HepG2 (cell line): ENCODE measurements around the gene UBC. TPM values are rescaled to one million over a fixed set of nuclear protein-coding genes. Genes with fewer than 3 reads are reported as not detected.
A peak's percentile ranks its signal among the peaks of the same experiment; 100 is the strongest.

ENCODE experiments used
- ATAC-seq: fragments of 200-7000 bp; cut with Tn5 transposase; 3 replicates; pipeline ENCODE4 v1.9.1; 2020; ENCODE audit warnings: mild to moderate bottlenecking, moderate library complexity
- BruUV-seq: library from RNA; stranded (reverse); fragments of 400-500 nt; replicated peaks from 2 replicates; lab custom pipeline; 2021; lab: Mats Ljungman, UMichigan
- CTCF ChIA-PET: fragments of 300-600 bp; formaldehyde crosslinking; extraction: SDS; loops from one replicate; lab custom pipeline; 2021; ENCODE audit warnings: low total read pairs, inconsistent platforms, low intra/inter-chr PET ratio; lab: Yijun Ruan, JAX
- POLR2A ChIA-PET: fragments of 350-600 bp; sonication (Branson Sonifier 250); formaldehyde crosslinking; loops from one replicate; lab custom pipeline; 2020; ENCODE audit warnings: antibody characterized with exemption, inconsistent platforms; lab: Yijun Ruan, JAX
- DNase-seq: peaks from one replicate; pipeline ENCODE4 v3.0.0-alpha.2; 2015; ENCODE audit warnings: low spot score
- FAIRE-seq: peaks from 3 replicates; lab custom pipeline; 2011; peaks lifted over from hg19 to GRCh38; lab: Jason Lieb, UNC
- H2AFZ ChIP-seq: one replicate; pipeline ENCODE4 v1.6.1; 2011; ENCODE audit warnings: low read length, inconsistent platforms
- H3K27ac ChIP-seq: fragments of 300-600 bp; 3 replicates; pipeline ENCODE4 v1.8.0; 2011; ENCODE audit warnings: mixed run types, mild to moderate bottlenecking, mixed read lengths, low read length, inconsistent platforms; ENCODE audit not compliant: insufficient read depth; ENCODE audit errors: extremely low read length
- H3K27me3 ChIP-seq, 2 experiments: fragments of 200-600 bp in 1 of 2; 2 replicates in 1 of 2; 3 replicates in 1 of 2; pipeline versions ENCODE4 v1.6.0 to v1.8.0; 2011; ENCODE audit warnings: low read length in 2 of 2, mild to moderate bottlenecking in 2 of 2, moderate library complexity in 2 of 2, inconsistent platforms in 1 of 2; ENCODE audit not compliant: insufficient read depth in 2 of 2, control insufficient read depth in 1 of 2
- H3K36me3 ChIP-seq, 2 experiments: fragments of 200-600 bp in 1 of 2; replicated peaks in 1 of 2; 2 replicates in 1 of 2; 3 replicates in 1 of 2; pipeline versions ENCODE4 v1.5.1 to v1.8.0; 2011; ENCODE audit warnings: low read length in 2 of 2, inconsistent platforms in 1 of 2; ENCODE audit not compliant: insufficient read depth in 2 of 2, control insufficient read depth in 1 of 2
- H3K4me1 ChIP-seq: 2 replicates; pipeline ENCODE4 v1.5.1; 2012; ENCODE audit warnings: low read length, inconsistent platforms; ENCODE audit not compliant: insufficient read depth
- H3K4me2 ChIP-seq: 2 replicates; pipeline ENCODE4 v1.6.0; 2011; ENCODE audit warnings: low read depth, low read length, inconsistent platforms
- H3K4me3 ChIP-seq, 3 experiments: fragments of 200-600 bp in 1 of 3; sonication (generic), shearing (Covaris generic) in 1 of 3; replicated peaks in 1 of 3; 2 replicates each; pipeline ENCODE4 v1.5.1; 2011 to 2016; ENCODE audit warnings: low read length in 3 of 3, inconsistent platforms in 2 of 3, low read depth in 2 of 3, mild to moderate bottlenecking in 2 of 3, control low read depth in 1 of 3, mixed read lengths in 1 of 3; ENCODE audit not compliant: insufficient read depth in 1 of 3
- H3K79me2 ChIP-seq: one replicate; pipeline ENCODE4 v1.6.1; 2011; ENCODE audit warnings: low read length, inconsistent platforms; ENCODE audit not compliant: insufficient read depth
- H3K9ac ChIP-seq: 2 replicates; pipeline ENCODE4 v1.6.0; 2011; ENCODE audit warnings: mild to moderate bottlenecking, low read depth, low read length, inconsistent platforms; ENCODE audit not compliant: insufficient read depth
- H3K9me3 ChIP-seq: 2 replicates; pipeline ENCODE4 v1.5.1; 2012; ENCODE audit warnings: mild to moderate bottlenecking, low read length
- H4K20me1 ChIP-seq: 2 replicates; pipeline ENCODE4 v1.6.0; 2011; ENCODE audit warnings: inconsistent platforms, mild to moderate bottlenecking, low read length, moderate library complexity; ENCODE audit not compliant: insufficient read depth
- HNRNPL ChIP-seq: fragments of 200-400 bp; formaldehyde crosslinking; IDR thresholded peaks from 2 replicates; pipeline ENCODE4 v1.6.1; 2017; ENCODE audit warnings: mild to moderate bottlenecking, low read depth, low read length
- JARID2 ChIP-seq: sonication (generic); formaldehyde crosslinking; IDR thresholded peaks from 2 replicates; pipeline ENCODE4 v1.8.1; 2023; ENCODE audit warnings: missing genetic modification reagents, inconsistent platforms; ENCODE audit not compliant: insufficient replicate concordance
- MXI1 ChIP-seq: IDR thresholded peaks from 3 replicates; pipeline ENCODE4 v1.6.1; 2012; ENCODE audit warnings: low read depth, low read length, inconsistent platforms, borderline replicate concordance
- NFKB2 ChIP-seq: sonication (generic); formaldehyde crosslinking; IDR thresholded peaks from 2 replicates; pipeline ENCODE4 v1.4.0; 2020; ENCODE audit warnings: missing genetic modification reagents, borderline replicate concordance
- ZBTB38 ChIP-seq: sonication (generic); formaldehyde crosslinking; IDR thresholded peaks from 2 replicates; pipeline ENCODE4 v1.5.1; 2020; ENCODE audit warnings: mild to moderate bottlenecking, missing genetic modification reagents
- ZBTB42 ChIP-seq: sonication (generic); formaldehyde crosslinking; IDR thresholded peaks from 2 replicates; pipeline ENCODE4 v1.5.0; 2020; ENCODE audit warnings: mild to moderate bottlenecking, missing genetic modification reagents
- ZNF333 ChIP-seq: sonication (generic); formaldehyde crosslinking; IDR thresholded peaks from 2 replicates; pipeline ENCODE4 v1.4.0; 2020; ENCODE audit warnings: mild to moderate bottlenecking, missing genetic modification reagents, borderline replicate concordance
- ZSCAN30 ChIP-seq: sonication (generic); formaldehyde crosslinking; IDR thresholded peaks from 2 replicates; pipeline ENCODE4 v1.5.0; 2020; ENCODE audit warnings: mild to moderate bottlenecking, missing genetic modification reagents
- WGBS: methylation state at CpG from one replicate; pipeline ENCODE4 v1.1.6; 2017; ENCODE audit warnings: low lambda C conversion rate; 5-methylcytosine and 5-hydroxymethylcytosine counted together
- in situ Hi-C: cut with HindIII; loops from 2 replicates; pipeline ENCODE4 v1.10.0; 2017; ENCODE audit warnings: low pct_unique_long_range_greater_than_20kb; ENCODE audit not compliant: extremely low pct_ligation_motif_present
- intact Hi-C: fragments of 100-400 bp; cut with micrococcal nuclease; formaldehyde crosslinking; loops from one replicate; pipeline ENCODE4 v1.10.0; 2022; ENCODE audit not compliant: unreplicated experiment
- polyA plus RNA-seq, 8 experiments: library from polyadenylated mRNA; depleted of rRNA in 3 of 8; stranded (reverse) in 7 of 8; unstranded in 1 of 8; fragments of >200 nt; fragmentation: Illumina TruSeq in 4 of 8; extraction: Trizol in 4 of 8; gene quantifications; 2 replicates each; pipeline versions ENCODE4 v1.2.1 to v1.2.3, GENCODE V29; 2011 to 2016; ENCODE audit warnings: low read depth in 4 of 8, missing spikeins in 1 of 8, mixed read lengths in 1 of 8; ENCODE audit not compliant: insufficient read depth in 1 of 8
- total RNA-seq, 5 experiments: library from RNA; depleted of rRNA; stranded (reverse); fragments of >200 nt; fragmentation: Illumina TruSeq; extraction: Trizol; gene quantifications; 2 replicates each; pipeline ENCODE4 v1.2.3, GENCODE V29; 2016; ENCODE audit warnings: low read depth in 1 of 5
- TF ChIP-seq, protein P1 (sequence below): IDR thresholded peaks from 2 replicates; pipeline ENCODE4 v1.6.1; 2016; ENCODE audit warnings: missing genetic modification reagents, missing compliant biosample characterization
- TF ChIP-seq, protein P2 (sequence below): sonication (generic); formaldehyde crosslinking; IDR thresholded peaks from 2 replicates; pipeline ENCODE4 v1.8.0; 2022; ENCODE audit warnings: missing genetic modification reagents, mild to moderate bottlenecking, inconsistent platforms, borderline replicate concordance
- TF ChIP-seq, protein P3 (sequence below): sonication (generic); formaldehyde crosslinking; IDR thresholded peaks from 2 replicates; pipeline ENCODE4 v1.5.1; 2020; ENCODE audit warnings: mild to moderate bottlenecking, missing genetic modification reagents, borderline replicate concordance
- TF ChIP-seq, protein P4 (sequence below): sonication (generic); formaldehyde crosslinking; IDR thresholded peaks from 2 replicates; pipeline ENCODE4 v1.5.1; 2020; ENCODE audit warnings: mild to moderate bottlenecking, missing genetic modification reagents
- TF ChIP-seq, protein P5 (sequence below): sonication (generic); formaldehyde crosslinking; IDR thresholded peaks from 2 replicates; pipeline ENCODE4 v1.8.0; 2022; ENCODE audit warnings: mild to moderate bottlenecking, missing genetic modification reagents, borderline replicate concordance

UBC gene
- total and polyA plus RNA-seq, 2 of the 13 experiments (the other 11 are each of a cell fraction or from before 2014, with no cell fraction given): 805 to 1,432 TPM

DNA sequence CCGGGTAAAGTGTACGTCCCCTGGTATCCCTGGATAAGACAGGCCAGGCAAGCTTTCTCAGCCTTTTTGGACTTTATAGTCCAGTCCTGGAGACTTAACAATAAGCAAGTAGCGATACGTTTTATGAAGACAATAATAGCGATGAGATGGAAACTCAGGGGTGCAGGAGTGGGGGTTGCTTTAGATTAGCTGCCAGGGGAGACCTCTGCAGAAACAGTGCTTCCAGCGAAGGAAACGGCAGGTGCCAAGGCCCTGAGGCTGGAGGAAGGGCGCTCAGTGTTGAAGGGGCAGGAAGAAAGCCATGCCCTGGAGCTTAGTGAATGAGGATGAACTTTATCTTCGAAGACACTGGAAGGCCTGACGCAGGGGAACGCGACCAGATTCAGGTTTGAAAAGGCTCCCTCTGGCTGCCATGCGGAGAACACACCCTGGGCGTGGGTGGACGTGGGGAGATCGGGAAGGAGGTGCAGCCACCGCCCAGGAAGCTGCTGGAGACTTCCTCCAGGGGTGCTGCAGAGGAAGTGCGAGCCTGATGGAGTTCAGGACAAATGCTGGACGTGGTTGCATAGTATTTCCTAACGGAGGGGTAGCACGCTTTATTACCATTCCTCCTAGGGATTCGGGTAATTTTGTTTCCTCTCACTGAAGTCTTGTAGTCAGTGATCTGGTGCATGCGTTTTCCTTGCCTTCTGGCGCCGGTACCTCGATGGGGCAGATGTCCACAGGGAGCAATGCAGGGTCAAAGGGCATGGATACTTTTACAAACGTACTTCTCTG is 26.1 kb upstream of the UBC start (continued):
- no peak for TF ChIP-seq JARID2 (CRISPR knock-in tag)
- TF ChIP-seq ZBTB42: no peak
- peak; percentile 30; the same call in 1 of the 2 replicates for TF ChIP-seq NFKB2 (CRISPR knock-in tag)
- TF ChIP-seq, protein P1, sequence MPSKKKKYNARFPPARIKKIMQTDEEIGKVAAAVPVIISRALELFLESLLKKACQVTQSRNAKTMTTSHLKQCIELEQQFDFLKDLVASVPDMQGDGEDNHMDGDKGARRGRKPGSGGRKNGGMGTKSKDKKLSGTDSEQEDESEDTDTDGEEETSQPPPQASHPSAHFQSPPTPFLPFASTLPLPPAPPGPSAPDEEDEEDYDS (CRISPR knock-in tag): peak; percentile 57; the same call in 1 of the 2 replicates
- peak; percentile 66; the same call in 1 of the 2 replicates for TF ChIP-seq ZBTB38 (CRISPR knock-in tag)
- TF ChIP-seq, protein P2, sequence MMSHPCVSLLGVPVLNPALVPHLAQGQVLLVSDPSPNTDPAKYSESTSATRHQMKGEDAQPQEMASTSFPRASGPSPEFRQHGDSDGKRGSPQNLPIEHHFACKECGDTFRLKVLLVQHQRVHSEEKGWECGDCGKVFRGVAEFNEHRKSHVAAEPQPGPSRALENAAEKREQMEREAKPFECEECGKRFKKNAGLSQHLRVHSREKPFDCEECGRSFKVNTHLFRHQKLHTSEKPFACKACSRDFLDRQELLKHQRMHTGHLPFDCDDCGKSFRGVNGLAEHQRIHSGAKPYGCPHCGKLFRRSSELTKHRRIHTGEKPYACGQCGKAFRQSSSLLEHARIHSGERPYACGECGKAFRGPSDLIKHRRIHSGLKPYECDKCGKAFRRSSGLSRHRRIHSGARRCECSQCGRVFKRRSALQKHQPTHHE (CRISPR knock-in tag): no peak
- TF ChIP-seq, all 625 proteins: peak for 151

DNA sequence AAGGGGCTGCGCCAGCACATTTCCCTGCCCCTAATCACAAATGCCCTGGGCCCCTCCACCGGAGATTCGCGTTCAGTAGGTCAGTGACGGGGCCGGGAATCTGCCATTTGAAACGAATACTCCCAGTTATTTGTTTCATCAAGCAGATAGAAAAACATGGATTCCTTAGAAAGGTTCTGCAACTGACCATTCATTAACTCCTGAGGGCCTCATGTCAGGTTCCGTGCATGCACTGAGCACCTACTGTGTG is 25.6 kb upstream of the UBC start:
- BruUV-seq: no TSS peak
- FAIRE-seq (no peak), ATAC-seq (peak; percentile 88), DNase-seq (no peak)
- Histone ChIP-seq H3K36me3 (no peaks in the 10 kb centered on the region), H2AFZ (no peak overlapping the region), H3K9ac (peak overlapping the region; percentile 80), H4K20me1 (no peaks in the 10 kb centered on the region), H3K9me3 (no peaks in the 10 kb centered on the region), H3K4me1 (peaks cover 52% of the 10 kb centered on the region), H3K27me3 (no peaks in the 10 kb centered on the region), H3K4me2 (peak overlapping the region; percentile 79), H3K79me2 (no peaks in the 10 kb centered on the region), H3K27ac (peak overlapping the region; percentile 95), H3K4me3 (peak overlapping the region; percentile 17 to 81 (median 29))
- ChIA-PET POLR2A (interaction anchor here (0.7 to 6.6 kb wide), 13 partner anchors 9 to 112 kb away, joined by 3 to 199 read pairs (median 4); partner anchors contain the start of gene UBC), CTCF (interaction anchor here (1.5 to 2.2 kb wide), 2 partner anchors 34 to 35 kb away, joined by 3 to 21 read pairs; no protein-coding TSS in a partner anchor)
- 1% methylated on average over 8 of the region's 8 CpGs for WGBS
- in situ Hi-C loops: no loop called here
- intact Hi-C loops: loop anchor here (1.0 kb wide), 1 partner anchor 34 kb away; no protein-coding TSS in a partner anchor
- TF ChIP-seq MXI1 (0 out of 3 replicates have a peak, but pooled peaks have one; percentile 9), ZNF333 (CRISPR knock-in tag) (peak; percentile 14; the same call in 1 of the 2 replicates), ZSCAN30 (CRISPR knock-in tag) (0 out of 2 replicates have a peak, but pooled peaks have one; percentile 20), HNRNPL (0 out of 2 replicates have a peak, but pooled peaks have one; percentile 10)
- TF ChIP-seq, protein P3, sequence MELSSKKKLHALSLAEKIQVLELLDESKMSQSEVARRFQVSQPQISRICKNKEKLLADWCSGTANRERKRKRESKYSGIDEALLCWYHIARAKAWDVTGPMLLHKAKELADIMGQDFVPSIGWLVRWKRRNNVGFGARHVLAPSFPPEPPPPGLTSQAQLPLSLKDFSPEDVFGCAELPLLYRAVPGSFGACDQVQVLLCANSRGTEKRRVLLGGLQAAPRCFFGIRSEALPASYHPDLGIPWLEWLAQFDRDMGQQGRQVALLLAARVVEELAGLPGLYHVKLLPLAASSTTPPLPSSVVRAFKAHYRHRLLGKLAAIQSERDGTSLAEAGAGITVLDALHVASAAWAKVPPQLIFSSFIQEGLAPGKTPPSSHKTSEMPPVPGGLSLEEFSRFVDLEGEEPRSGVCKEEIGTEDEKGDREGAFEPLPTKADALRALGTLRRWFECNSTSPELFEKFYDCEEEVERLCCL: 0 out of 2 replicates have a peak, but pooled peaks have one; percentile 33
- TF ChIP-seq, protein P4, sequence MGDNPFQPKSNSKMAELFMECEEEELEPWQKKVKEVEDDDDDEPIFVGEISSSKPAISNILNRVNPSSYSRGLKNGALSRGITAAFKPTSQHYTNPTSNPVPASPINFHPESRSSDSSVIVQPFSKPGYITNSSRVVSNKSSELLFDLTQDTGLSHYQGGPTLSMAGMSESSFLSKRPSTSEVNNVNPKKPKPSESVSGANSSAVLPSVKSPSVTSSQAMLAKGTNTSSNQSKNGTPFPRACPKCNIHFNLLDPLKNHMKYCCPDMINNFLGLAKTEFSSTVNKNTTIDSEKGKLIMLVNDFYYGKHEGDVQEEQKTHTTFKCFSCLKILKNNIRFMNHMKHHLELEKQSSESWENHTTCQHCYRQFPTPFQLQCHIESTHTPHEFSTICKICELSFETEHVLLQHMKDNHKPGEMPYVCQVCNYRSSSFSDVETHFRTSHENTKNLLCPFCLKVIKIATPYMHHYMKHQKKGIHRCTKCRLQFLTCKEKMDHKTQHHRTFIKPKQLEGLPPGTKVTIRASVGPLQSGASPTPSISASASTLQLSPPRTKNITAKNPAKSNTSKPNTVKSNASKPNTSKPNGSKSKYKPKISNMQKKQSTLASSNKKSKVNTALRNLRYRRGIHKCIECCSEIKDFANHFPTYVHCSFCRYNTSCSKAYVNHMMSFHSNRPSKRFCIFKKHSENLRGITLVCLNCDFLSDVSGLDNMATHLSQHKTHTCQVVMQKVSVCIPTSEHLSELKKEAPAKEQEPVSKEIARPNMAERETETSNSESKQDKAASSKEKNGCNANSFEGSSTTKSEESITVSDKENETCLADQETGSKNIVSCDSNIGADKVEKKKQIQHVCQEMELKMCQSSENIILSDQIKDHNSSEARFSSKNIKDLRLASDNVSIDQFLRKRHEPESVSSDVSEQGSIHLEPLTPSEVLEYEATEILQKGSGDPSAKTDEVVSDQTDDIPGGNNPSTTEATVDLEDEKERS (CRISPR knock-in tag): 0 out of 2 replicates have a peak, but pooled peaks have one; percentile 15
- TF ChIP-seq, protein P5, sequence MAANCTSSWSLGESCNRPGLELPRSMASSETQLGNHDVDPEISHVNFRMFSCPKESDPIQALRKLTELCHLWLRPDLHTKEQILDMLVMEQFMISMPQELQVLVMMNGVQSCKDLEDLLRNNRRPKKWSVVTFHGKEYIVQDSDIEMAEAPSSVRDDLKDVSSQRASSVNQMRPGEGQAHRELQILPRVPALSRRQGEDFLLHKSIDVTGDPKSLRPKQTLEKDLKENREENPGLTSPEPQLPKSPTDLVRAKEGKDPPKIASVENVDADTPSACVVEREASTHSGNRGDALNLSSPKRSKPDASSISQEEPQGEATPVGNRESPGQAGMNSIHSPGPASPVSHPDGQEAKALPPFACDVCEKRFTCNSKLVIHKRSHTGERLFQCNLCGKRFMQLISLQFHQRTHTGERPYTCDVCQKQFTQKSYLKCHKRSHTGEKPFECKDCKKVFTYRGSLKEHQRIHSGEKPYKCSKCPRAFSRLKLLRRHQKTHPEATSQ (CRISPR knock-in tag): peak; percentile 0; the same call in 1 of the 2 replicates
